GM08714 (cell line): ENCODE measurements around the gene ARHGAP29.

Experiments used
- H3K4me3 ChIP-seq: fragments of 200-500 bp; sonication (Bioruptor generic); 2 replicates; pipeline ENCODE4 v1.5.1; 2014; ENCODE audit warnings: mild to moderate bottlenecking, low read length, inconsistent platforms
- ZNF274 ChIP-seq: IDR thresholded peaks from 2 replicates; pipeline ENCODE4 v1.6.1; 2012; ENCODE audit warnings: mild to moderate bottlenecking, low read depth, low read length

ARHGAP29 gene

GRCh38 chr1:94237291-94238226 is at the start of gene ARHGAP29:
TSS of gene ARHGAP29 (minus strand) at chr1:94237584. CDS start at chr1:94231611, 5,973 bp downstream.
- no peak for TF ChIP-seq ZNF274

GRCh38 chr1:94286864-94287437 is 49.6 kb upstream of the ARHGAP29 start:
- no peak for TF ChIP-seq ZNF274
- no peak overlapping the region for H3K4me3 ChIP-seq

More at GRCh38 chr1:94237291-94238226, at the start of gene ARHGAP29:
- H3K4me3 ChIP-seq, result peak within 1 kb of the TSS; percentile 51

GRCh38 chr1:94285031-94285654 is 47.8 kb upstream of the ARHGAP29 start:
- TF ChIP-seq ZNF274, result no peak
- H3K4me3 ChIP-seq, result no peak overlapping the region

GRCh38 chr1:94284476-94284875 is 47.1 kb upstream of the ARHGAP29 start:
- no peak overlapping the region for H3K4me3 ChIP-seq
- TF ChIP-seq ZNF274, result no peak

GRCh38 chr1:94283462-94283861 is 46.1 kb upstream of the ARHGAP29 start:
- no peak overlapping the region for H3K4me3 ChIP-seq
- no peak for TF ChIP-seq ZNF274

- no peak for TF ChIP-seq ZNF274
Measured at GRCh38 chr1:94282143-94282711, 44.8 kb upstream of the ARHGAP29 start.

GRCh38 chr1:94281361-94282142 is 44.2 kb upstream of the ARHGAP29 start:
- TF ChIP-seq ZNF274, result no peak
- H3K4me3 ChIP-seq, result no peak overlapping the region

More at GRCh38 chr1:94282143-94282711, 44.8 kb upstream of the ARHGAP29 start:
- H3K4me3 ChIP-seq, result no peak overlapping the region

GRCh38 chr1:94280541-94280940 is 43.2 kb upstream of the ARHGAP29 start:
- no peak for TF ChIP-seq ZNF274
- no peak overlapping the region for H3K4me3 ChIP-seq

- no peak overlapping the region for H3K4me3 ChIP-seq
Measured at GRCh38 chr1:94279462-94279861, 42.1 kb upstream of the ARHGAP29 start.

GRCh38 chr1:94279038-94279437 is 41.7 kb upstream of the ARHGAP29 start:
- H3K4me3 ChIP-seq, result no peak overlapping the region
- TF ChIP-seq ZNF274, result no peak

More at GRCh38 chr1:94279462-94279861, 42.1 kb upstream of the ARHGAP29 start:
- no peak for TF ChIP-seq ZNF274

GRCh38 chr1:94276988-94277434 is 39.6 kb upstream of the ARHGAP29 start:
- no peak overlapping the region for H3K4me3 ChIP-seq
- no peak for TF ChIP-seq ZNF274

GRCh38 chr1:94275083-94275482 is 37.7 kb upstream of the ARHGAP29 start:
- H3K4me3 ChIP-seq, result no peak overlapping the region
- no peak for TF ChIP-seq ZNF274

- TF ChIP-seq ZNF274, result no peak
- H3K4me3 ChIP-seq, result no peak overlapping the region
Measured at GRCh38 chr1:94274561-94274960, 37.2 kb upstream of the ARHGAP29 start.
